ENCODE data around the gene RNF167. TPM values are rescaled to one million over a fixed set of nuclear protein-coding genes. Genes with fewer than 3 reads are reported as not detected.

The RNF167 gene
- total and polyA plus RNA-seq, 2 of the 8 experiments (the other 6 are each of a cell fraction or from before 2014, with no cell fraction given) = 140 to 281 TPM

DNA sequence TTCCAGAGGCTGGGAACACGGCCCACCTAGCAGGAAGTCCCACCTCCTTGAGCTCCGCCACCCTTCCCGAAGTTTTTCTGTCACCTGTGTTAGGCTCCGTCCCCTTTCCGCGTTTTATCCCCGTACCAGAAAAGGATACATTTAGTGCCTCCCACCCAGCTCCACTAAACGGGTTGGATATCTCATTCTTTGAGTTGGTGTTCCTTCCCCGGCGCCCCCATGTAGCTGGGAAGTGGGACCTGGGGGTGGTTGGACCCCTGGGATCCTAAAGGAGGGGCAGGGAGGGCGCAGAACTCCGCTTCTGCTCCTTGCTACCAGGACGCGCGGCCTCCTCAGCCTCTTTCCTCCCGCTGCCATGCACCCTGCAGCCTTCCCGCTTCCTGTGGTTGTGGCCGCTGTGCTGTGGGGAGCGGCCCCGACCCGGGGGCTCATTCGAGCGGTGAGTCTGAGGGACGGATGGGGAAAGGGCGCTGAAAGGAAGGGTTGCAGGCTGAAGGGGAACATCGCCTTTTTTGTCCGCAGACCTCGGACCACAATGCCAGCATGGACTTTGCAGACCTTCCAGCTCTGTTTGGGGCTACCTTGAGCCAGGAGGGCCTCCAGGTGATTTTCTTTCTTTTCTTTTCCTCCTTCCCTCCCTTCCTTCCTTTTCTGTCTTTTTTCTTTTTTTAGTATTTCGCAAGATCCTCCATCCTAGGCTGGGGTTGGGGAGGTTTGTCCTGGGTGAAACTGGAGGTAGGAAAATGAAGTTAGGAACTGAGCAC is 669 bp downstream of the RNF167 start (continued):
- TF ChIP-seq KDM5A (IDR thresholded peaks at IDR 0.05; ENCODE audit: low read length) (0 out of 2 replicates have a peak, but pooled peaks have one; percentile 29), SP4 (IDR thresholded peaks at IDR 0.05; ENCODE audit: low read length) (no peak), FOSL1 (IDR thresholded peaks at IDR 0.05; ENCODE audit: insufficient read depth, low read depth, low read length) (no peak), KDM1A (IDR thresholded peaks at IDR 0.05; ENCODE audit: borderline replicate concordance, low read length) (no peak), EP300 (IDR thresholded peaks at IDR 0.05; ENCODE audit: borderline replicate concordance in 1 of 2, low read depth in 2 of 2, low read length in 2 of 2) (no peak), CBX5 (IDR thresholded peaks at IDR 0.05; ENCODE audit: low read depth, low read length) (no peak), BACH1 (IDR thresholded peaks at IDR 0.05; ENCODE audit: low read length) (no peak)
- TF ChIP-seq, protein P1, sequence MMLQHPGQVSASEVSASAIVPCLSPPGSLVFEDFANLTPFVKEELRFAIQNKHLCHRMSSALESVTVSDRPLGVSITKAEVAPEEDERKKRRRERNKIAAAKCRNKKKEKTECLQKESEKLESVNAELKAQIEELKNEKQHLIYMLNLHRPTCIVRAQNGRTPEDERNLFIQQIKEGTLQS (IDR thresholded peaks at IDR 0.05; ENCODE audit: insufficient read depth, low read depth, low read length) = no peak
